ENCODE measurements around the gene MS4A4E. TPM values are rescaled to one million over a fixed set of nuclear protein-coding genes. Genes with fewer than 3 reads are reported as not detected.

The MS4A4E gene
- total and polyA plus RNA-seq, 2 donors (not counting 3 experiments of a cell fraction or from before 2014, with no cell fraction given), result not detected

DNA sequence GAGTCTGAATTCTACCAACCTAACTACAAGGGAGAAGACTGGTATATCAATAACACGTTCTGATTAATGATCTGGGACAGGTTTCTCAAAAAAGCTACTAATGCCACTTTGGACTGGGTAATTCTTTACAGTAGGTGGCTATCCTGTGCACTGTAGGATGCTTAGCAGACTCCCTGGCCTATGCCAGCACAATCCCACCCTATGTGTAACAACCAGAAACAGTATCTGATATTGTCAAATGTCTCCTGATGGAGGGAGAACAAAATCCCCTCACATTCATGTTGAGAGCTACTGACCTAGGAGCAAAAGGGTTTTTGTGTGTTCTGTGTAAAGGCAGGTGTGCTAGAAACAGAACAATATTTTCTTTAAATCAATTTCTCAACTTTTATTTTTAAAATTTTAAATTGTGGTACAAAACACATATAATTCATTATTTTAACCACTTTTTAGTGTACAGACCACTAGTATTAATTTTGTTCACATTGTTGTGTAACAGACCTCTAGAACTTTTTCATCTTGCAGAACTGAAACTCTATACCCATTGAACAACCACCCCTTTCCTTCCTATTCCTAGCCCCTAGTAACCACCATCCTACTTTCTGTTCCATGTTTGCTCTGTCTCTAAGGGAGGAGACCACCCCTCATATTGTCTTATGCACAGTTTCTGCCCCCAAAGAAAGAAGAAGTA, 58.0 kb downstream of the MS4A4E start:
- Histone ChIP-seq H3K79me2 (ENCODE audit: control insufficient read depth, insufficient read depth, low read length) (no peaks in the 10 kb centered on the region), H3K9me1 (replicated peaks; ENCODE audit: control insufficient read depth, extremely low read depth, insufficient read depth, low read length) (no peaks in the 10 kb centered on the region), H3K9ac (replicated peaks; ENCODE audit: extremely low read depth, insufficient read depth, low read length) (no peak overlapping the region), H4K20me1 (replicated peaks; ENCODE audit: control insufficient read depth, extremely low read depth, insufficient read depth, low read length) (no peaks in the 10 kb centered on the region), H3K9me3 (replicated peaks; ENCODE audit: control insufficient read depth, insufficient read depth, low read length) (no peaks in the 10 kb centered on the region), H2AFZ (ENCODE audit: low read depth, low read length) (no peak overlapping the region), H3K36me3 (ENCODE audit: control insufficient read depth in 2 of 2, extremely low read depth in 1 of 2, insufficient read depth in 2 of 2, low read length in 2 of 2) (no peaks in the 10 kb centered on the region), H3K27me3 (ENCODE audit: control insufficient read depth in 2 of 2, insufficient read depth in 2 of 2, low read length in 2 of 2) (no peaks in the 10 kb centered on the region), H3K4me1 (ENCODE audit: control insufficient read depth, extremely low read depth, insufficient read depth, low read length) (peaks cover 13% of the 10 kb centered on the region), H3K27ac (ENCODE audit: insufficient read depth, low read depth, low read length) (no peak overlapping the region), H3K4me2 (ENCODE audit: insufficient read depth, low read length) (no peak overlapping the region), H3K4me3 (replicated peaks in 1 of 3; ENCODE audit: insufficient read depth in 1 of 3, low read depth in 1 of 3, low read length in 3 of 3) (no peak overlapping the region)
- ChIA-PET POLR2A (no interaction called here), CTCF (interaction anchor here (1.1 to 3.9 kb wide), 3 partner anchors 9 to 67 kb away, joined by 3 to 21 read pairs (median 18); no protein-coding TSS in a partner anchor)
- DNase-seq (ENCODE audit: low read depth, low spot score) (no peak), FAIRE-seq (no peak)
- dilution Hi-C loops (cut with MboI; ENCODE audit: extremely low pct_ligation_motif_present, low sequenced_read_pairs) (no loop called here), intact Hi-C loops (cut with micrococcal nuclease) (no loop called here)
- no TSS peak for BruUV-seq (replicated peaks)
- TF ChIP-seq JUN (IDR thresholded peaks at IDR 0.05; ENCODE audit: borderline replicate concordance, insufficient read depth, insufficient read length, low read depth) (no peak), FOS (IDR thresholded peaks at IDR 0.05; ENCODE audit: borderline replicate concordance, insufficient read depth, low read length) (no peak), CTCF (IDR thresholded peaks at IDR 0.05; ENCODE audit: extremely low read depth in 1 of 2, insufficient read depth in 1 of 2, low read depth in 1 of 2, low read length in 2 of 2) (no peak), EZH2 (IDR thresholded peaks at IDR 0.05; ENCODE audit: borderline replicate concordance, low read depth, low read length, severe bottlenecking) (no peak), GATA2 (IDR thresholded peaks at IDR 0.05; ENCODE audit: insufficient read depth, insufficient read length, low read depth, low read length) (no peak), POLR2A (IDR thresholded peaks at IDR 0.05; ENCODE audit: low read depth, low read length) (no peak), POLR2AphosphoS5 (IDR thresholded peaks at IDR 0.05; ENCODE audit: insufficient read depth, low read depth, low read length) (no peak), MYC (IDR thresholded peaks at IDR 0.05; ENCODE audit: low read depth, low read length) (no peak)
- TF ChIP-seq, protein P1, sequence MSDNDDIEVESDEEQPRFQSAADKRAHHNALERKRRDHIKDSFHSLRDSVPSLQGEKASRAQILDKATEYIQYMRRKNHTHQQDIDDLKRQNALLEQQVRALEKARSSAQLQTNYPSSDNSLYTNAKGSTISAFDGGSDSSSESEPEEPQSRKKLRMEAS (IDR thresholded peaks at IDR 0.05; ENCODE audit: insufficient read depth, insufficient read length), result no peak

Measured in endothelial cell of umbilical vein (primary cell).